ENCODE measurements around the gene ITGB7.
"Not testable (repeated sequence)": the region's sequence is repeated elsewhere in the genome, so short reads cannot be mapped to it uniquely, and the experiment has no call there.

ITGB7 gene

DNA sequence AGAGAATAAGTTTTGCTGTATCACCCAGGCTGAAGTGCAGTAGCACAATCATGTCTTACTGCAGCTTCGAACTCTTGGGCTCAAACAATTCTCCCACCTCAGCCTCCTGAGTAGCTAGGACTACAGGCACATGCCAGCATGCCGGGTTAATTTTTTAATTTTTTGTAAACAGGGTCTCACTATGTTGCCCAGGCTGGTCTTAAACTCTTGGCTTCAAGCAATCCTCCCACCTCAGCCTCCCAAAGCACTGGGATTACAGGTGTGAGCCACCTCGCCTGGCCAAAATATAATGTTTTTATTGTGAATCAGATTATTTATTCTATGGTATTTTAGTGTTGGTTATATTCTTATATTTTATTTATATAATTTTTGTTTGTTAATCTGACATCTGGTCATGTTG, 30.3 kb downstream of the ITGB7 start:
- no peak for DNase-seq

DNA sequence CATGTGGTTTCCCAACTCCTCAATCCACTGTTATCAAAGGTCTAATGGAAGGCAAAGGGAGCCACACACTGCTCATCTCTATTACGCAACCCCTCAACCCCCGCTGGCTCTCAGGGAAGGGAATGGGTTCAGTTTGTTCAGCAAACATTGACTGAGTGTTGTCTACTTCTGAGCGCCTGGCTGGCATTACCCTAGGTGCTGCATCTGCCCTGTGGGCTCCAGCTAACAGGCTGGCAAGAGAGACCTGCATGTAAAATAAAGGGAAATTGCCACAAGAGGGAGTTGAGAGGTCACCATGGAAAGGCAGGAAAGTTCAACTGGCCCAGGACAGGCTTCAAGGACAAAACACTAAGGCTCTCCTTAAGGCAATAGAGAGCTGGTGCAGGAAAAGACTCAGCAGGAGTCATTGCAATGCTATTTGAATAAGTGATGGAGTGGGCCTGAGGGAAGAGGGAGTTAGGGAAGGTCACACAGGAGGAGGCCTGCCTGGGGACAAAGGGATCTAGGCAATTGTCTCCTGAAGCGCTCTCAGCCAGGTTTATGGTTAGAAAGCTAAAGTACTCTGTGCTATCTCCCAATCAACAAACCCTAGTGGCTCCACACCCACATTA, 32.1 kb downstream of the ITGB7 start:
- DNase-seq = no peak

- no peak for DNase-seq
Observed at GRCh38 chr12:53173085-53173715, 33.9 kb downstream of the ITGB7 start.

GRCh38 chr12:53172352-53172751, 34.7 kb downstream of the ITGB7 start:
- no peak for DNase-seq

DNA sequence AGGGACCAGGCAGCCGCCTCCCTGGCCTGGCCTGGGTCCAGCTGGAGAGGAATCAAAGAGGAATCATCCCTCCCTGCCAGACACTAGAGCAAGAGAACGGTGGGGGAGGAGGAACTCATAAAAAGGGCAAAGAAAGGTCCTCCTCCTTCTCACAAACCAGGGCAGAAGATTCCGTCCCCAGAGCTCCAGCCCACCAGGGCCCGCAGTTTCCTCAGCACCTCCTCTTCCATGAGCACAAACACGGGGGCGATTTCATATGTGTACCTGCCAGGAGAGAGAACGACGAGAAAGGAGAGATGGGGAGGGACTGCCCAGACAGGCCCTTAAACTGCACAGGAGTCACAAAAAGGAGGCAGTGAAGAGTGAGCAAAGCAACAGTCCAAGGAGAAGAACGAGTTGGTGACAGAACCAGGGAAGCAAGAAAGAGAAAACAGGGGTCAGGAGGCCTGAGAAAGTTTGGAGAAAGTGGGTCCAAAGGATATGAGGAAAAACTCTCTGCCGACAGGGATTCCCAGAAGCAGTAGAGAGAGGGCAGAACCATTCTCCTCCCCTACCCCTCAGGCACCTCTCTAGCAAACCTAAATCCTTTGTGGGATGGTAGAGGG, 35.2 kb downstream of the ITGB7 start:
- DNase-seq = no peak

DNA sequence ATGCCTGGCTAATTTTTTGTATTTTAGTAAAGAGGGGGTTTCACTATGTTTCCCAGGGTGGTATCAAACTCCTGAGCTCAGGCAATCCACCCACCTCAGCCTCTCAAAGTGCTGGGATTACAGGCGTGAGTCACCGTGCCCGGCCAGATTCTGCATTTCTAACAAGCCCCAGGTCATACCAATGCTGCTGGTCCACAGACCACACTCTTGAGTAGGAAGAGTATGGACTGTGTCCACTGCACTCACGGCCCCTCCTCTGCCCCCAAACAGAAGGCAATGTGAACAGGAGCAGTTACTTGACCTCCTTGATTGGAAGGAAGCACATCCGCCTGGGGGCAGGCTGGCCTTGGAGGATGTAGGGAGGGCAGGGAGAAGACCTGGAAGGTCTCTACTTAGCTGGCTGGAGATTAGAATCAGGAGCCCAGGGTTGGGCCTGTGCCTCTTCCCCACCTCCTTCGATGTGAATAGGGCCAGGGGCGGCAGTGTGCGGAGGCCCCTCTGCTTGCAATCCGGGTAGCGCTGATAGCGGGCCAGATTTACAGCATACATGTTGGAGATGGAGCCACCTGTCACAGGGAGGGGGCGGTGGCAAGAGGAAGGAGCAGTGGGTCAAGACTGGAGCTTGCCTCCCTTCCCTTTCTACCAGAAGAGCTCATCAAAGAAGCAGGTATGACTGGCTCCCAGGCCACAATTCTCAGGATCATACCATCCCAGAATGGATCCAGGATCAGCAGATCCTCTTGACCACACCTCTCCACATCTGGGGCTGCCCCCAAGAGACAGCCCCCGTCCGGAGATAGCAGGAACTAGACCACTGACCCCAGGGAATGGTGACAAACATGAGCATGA, 36.0 kb downstream of the ITGB7 start:
- no peak for DNase-seq

- DNase-seq = no peak
Observed at GRCh38 chr12:53170215-53170614, 36.8 kb downstream of the ITGB7 start.

- DNase-seq = no peak
Observed at GRCh38 chr12:53169644-53170043, 37.4 kb downstream of the ITGB7 start.

DNA sequence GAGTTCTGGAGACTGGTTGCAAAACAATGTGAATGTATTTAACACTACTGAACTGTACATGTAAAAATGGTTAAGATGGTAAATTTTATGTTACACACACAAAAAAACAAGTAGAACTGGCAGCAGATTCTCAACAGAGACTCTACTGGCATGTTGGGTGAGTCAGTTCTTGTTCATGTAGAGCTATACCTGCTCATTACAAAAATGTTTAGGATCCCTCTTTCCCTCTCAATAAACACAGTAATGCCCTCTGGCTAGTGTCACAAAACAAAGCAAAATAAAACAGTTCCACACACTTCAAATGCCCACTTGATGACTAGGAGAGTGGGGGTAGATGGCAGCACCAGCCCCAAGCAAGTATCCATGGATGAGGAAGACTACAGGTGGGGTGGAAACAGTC, 40.2 kb downstream of the ITGB7 start:
- DNase-seq = no peak

GRCh38 chr12:53163008-53163407, 44.0 kb downstream of the ITGB7 start:
- not testable (repeated sequence) for DNase-seq

GRCh38 chr12:53161119-53161911, 45.7 kb downstream of the ITGB7 start:
- no peak for DNase-seq

- DNase-seq = no peak
Observed at GRCh38 chr12:53160673-53161072, 46.4 kb downstream of the ITGB7 start.

DNA sequence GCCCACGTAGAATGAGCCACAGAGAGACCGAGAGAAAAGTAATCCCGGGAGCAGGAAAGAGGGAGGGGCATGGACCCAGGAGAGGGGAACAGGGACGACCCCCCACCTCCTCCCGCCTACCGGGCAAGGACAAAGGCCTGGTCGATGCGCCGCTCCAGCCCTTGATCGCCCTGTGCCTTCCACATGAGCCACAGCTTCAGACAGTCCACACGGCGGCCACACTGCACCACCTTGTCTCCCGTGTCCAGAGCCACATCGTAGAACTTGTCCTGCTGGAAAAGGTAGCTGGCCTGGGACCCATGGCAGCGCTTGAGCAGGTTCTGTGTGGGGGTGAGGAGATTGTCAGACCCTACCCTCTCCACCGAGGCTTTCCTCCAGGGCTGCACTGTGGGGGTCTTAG, 47.1 kb downstream of the ITGB7 start:
- DNase-seq = no peak

DNA sequence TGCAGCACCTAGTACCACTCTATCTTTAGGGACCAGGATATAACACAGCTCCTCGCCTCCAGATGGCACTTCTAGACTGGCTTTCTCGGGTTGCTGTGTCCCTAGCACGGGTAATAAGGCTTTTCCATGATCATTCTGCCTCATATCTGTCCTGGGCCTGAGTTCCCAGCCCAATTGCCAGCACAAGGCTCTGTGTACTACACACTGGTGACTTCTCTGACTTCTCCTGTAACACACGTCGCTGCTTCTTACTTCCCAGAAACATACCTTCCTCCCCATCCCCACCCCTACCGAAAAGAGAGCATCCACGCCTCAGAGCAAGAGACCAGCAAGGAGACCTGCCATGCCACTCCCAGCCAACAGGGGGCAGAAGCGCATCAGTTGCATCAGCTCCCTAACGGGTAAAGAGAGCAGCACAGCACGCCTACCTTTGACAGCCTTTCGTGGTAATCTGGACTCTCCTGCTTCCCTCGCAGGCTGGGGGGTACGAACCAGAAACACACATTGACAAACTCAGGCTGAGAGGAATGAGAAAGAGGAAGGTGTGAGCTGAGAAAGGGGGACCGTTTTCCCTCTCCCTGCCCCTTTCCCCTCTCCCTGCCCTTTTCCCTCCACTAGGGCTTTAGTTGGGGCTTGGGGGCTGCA, 47.7 kb downstream of the ITGB7 start:
- DNase-seq = peak; percentile 19

DNA sequence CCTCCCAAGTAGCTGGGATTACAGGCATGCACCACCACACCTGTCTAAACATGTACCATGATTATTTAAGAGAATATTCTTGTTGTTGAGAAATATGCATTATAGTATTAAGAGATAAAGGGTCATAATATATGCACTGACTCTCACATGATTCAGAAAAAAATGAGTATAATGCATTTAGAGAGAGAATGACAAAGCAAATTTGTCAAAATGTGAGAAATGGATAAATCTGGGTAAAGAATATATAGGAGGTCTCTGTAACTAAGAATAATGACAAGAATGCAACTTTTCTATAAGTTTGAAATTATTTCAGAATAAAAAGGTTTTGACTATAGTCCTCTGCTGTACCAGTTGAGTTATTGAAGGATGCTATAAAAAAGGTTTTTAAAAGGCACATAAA, 54.7 kb downstream of the ITGB7 start:
- DNase-seq = no peak

- no peak for DNase-seq
Observed at GRCh38 chr12:53151039-53151438, 56.0 kb downstream of the ITGB7 start.

- DNase-seq = no peak
Observed at GRCh38 chr12:53147653-53148052, 59.4 kb downstream of the ITGB7 start.

DNA sequence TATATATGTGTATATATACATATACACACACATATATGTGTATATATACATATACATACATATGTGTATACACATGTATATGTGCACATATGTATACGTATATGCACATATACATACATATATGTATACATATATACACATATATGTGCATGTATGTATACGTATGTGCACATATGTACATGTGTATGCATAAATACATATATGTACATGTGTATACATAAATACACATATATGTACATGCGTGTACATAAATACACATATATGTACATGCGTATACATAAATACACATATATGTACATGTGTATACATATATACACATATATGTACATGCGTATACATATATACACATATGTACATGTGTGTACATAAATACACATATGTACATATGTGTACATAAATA, 59.9 kb downstream of the ITGB7 start:
- no peak for DNase-seq

DNA sequence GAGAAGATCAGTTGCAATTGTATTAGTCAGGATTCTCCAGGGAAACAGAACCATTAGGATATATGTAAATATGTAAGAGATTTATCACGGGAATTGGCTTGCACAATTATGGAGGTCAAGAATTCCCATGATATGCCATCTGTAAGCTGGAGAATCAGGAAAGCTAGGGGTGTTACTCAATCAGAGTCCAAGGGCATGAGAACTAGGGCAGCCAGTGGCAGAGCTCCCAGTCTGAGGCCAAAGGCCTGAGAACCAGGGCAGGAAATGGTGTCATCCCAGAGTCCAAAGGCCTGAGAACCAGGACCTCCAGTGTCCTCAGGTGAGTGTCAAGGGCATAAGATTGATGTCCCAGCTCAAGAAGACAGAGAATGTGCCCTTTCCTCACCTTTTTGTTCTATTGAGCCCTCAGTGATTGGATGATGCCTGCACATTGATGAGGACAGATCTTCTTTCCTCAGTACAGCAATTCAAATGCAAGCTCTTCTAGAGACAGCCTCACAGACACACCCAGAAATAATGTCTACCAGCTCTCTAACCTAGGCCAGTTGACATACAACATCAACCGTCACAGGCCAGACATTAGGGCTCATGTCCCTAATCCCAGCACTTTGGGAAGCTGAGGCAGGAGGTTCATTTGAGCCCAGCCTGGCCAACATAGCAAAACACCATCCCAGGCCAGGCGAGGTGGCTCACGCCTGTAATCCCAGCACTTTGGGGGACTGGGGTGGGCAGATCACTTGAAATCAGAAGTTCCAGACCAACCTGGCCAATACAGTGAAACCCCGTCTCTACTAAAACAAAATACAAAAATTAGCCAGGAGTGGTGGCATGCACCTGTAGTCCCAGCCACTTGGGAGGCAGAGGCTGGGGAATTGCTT, 61.4 kb downstream of the ITGB7 start:
- no peak for DNase-seq

DNA sequence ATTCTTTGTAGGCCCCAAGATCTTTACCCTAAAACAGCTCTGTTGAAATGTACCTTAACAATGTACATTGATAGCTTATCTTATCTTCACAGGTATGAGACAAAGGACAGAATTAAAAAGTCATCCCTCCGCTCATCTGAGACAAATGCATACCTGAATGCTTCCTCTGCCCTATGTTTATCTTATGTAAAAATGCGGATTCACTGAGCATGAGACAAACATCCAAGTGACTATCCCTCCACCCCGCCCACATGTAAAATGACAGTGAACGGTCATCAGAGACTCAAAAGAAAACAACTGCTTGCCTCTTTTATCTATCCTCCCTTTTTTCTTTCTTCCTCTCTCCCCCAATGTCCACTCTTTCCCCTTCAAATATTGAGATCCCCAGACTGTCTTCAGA, 63.7 kb downstream of the ITGB7 start:
- no peak for DNase-seq

Measured in activated gamma-delta T cell (primary cell).